GM12878 (cell line): Measurements from ENCODE around the gene SPATA32. TPM values are rescaled to one million over a fixed set of nuclear protein-coding genes. Genes with fewer than 3 reads are reported as not detected.

ENCODE experiments used
- ATAC-seq: fragments of 200-7000 bp; cut with Tn5 transposase; 3 replicates; pipeline ENCODE4 v1.9.1; 2020; ENCODE audit warnings: mild to moderate bottlenecking, moderate library complexity
- BruUV-seq: library from RNA; stranded (reverse); fragments of 400-500 nt; replicated peaks from 2 replicates; lab custom pipeline; 2021; lab: Mats Ljungman, UMichigan
- CTCF ChIA-PET: fragments of 300-600 bp; sonication (Branson Sonifier 250); formaldehyde crosslinking; extraction: SDS; loops from one replicate; lab custom pipeline; 2021; ENCODE audit warnings: inconsistent platforms; lab: Yijun Ruan, JAX
- POLR2A ChIA-PET: fragments of 350-600 bp; formaldehyde crosslinking; extraction: SDS; loops from one replicate; lab custom pipeline; 2021; ENCODE audit warnings: inconsistent platforms; lab: Charles Lee
- RAD21 ChIA-PET: fragments of 300-600 bp; sonication (Branson Sonifier 250); formaldehyde crosslinking; loops from one replicate; lab custom pipeline; 2023; ENCODE audit warnings: antibody characterized with exemption; ENCODE audit not compliant: unreplicated experiment; lab: Charles Lee
- SMC1A ChIA-PET: fragments of 300-600 bp; sonication (Branson Sonifier 250); formaldehyde crosslinking; loops from one replicate; lab custom pipeline; 2023; ENCODE audit not compliant: unreplicated experiment, uncharacterized antibody; lab: Charles Lee
- DNase-seq: peaks from one replicate; pipeline ENCODE4 v3.0.0-alpha.2; 2011; ENCODE audit warnings: low read depth, low spot score
- FAIRE-seq: peaks from 3 replicates; lab custom pipeline; 2011; peaks lifted over from hg19 to GRCh38; lab: Jason Lieb, UNC
- H2AFZ ChIP-seq: 2 replicates; pipeline ENCODE4 v1.6.0; 2011; ENCODE audit warnings: low read depth, low read length, control low read depth; ENCODE audit not compliant: control insufficient read depth
- H3K27ac ChIP-seq: 2 replicates; pipeline ENCODE4 v1.5.1; 2011; ENCODE audit warnings: control low read depth; ENCODE audit not compliant: control insufficient read depth, insufficient read depth
- H3K27me3 ChIP-seq, 2 experiments: replicated peaks in 1 of 2; 2 replicates each; pipeline versions ENCODE4 v1.6.0 to v1.6.1; 2011; ENCODE audit warnings: low read length in 1 of 2; ENCODE audit not compliant: control insufficient read depth in 2 of 2, insufficient read depth in 2 of 2
- H3K36me3 ChIP-seq, 2 experiments: 2 replicates each; pipeline ENCODE4 v1.5.1; 2011; ENCODE audit warnings: low read length in 1 of 2; ENCODE audit not compliant: control insufficient read depth in 2 of 2, insufficient read depth in 2 of 2
- H3K4me1 ChIP-seq: 2 replicates; pipeline ENCODE4 v1.6.1; 2011; ENCODE audit warnings: mild to moderate bottlenecking, low read length, moderate library complexity, mixed read lengths; ENCODE audit not compliant: control insufficient read depth, insufficient read depth
- H3K4me2 ChIP-seq: 2 replicates; pipeline ENCODE4 v1.6.0; 2011; ENCODE audit warnings: control low read depth; ENCODE audit not compliant: control insufficient read depth, insufficient read depth
- H3K4me3 ChIP-seq: fragments of 200-600 bp; sonication (generic); 2 replicates; pipeline ENCODE4 v1.5.1; 2016
- H3K79me2 ChIP-seq: 2 replicates; pipeline ENCODE4 v1.6.0; 2011; ENCODE audit warnings: low read length; ENCODE audit not compliant: control insufficient read depth, insufficient read depth
- H3K9ac ChIP-seq: 2 replicates; pipeline ENCODE4 v1.8.0; 2011; ENCODE audit warnings: low read length, control low read depth, mixed read lengths; ENCODE audit not compliant: control insufficient read depth, insufficient read depth
- H3K9me3 ChIP-seq: replicated peaks from 3 replicates; pipeline ENCODE4 v1.5.1; 2011; ENCODE audit warnings: mild to moderate bottlenecking, low read length; ENCODE audit not compliant: control insufficient read depth, insufficient read depth
- H4K20me1 ChIP-seq: 2 replicates; pipeline ENCODE4 v1.6.0; 2011; ENCODE audit not compliant: control insufficient read depth, insufficient read depth
- EGR1 ChIP-seq, 2 experiments: IDR thresholded peaks; 1 replicate in 1 of 2; 2 replicates in 1 of 2; pipeline ENCODE4 v1.6.1; 2011 to 2012; ENCODE audit warnings: low read depth in 2 of 2, low read length in 2 of 2, borderline replicate concordance in 1 of 2, mild to moderate bottlenecking in 1 of 2, moderate library complexity in 1 of 2
- FOXM1 ChIP-seq: IDR thresholded peaks from 2 replicates; pipeline ENCODE4 v1.6.1; 2012; ENCODE audit warnings: low read depth, mild to moderate bottlenecking, inconsistent platforms, low read length, moderate library complexity
- WGBS: methylation state at CpG from one replicate; pipeline ENCODE4 v1.1.6; 2016; ENCODE audit warnings: low lambda C conversion rate; ENCODE audit not compliant: insufficient replicate concordance, insufficient coverage; ENCODE audit errors: missing lambda C conversion rate; 5-methylcytosine and 5-hydroxymethylcytosine counted together
- in situ Hi-C: fragments of 300-500 bp; cut with MboI; formaldehyde crosslinking; loops from 9 replicates; pipeline ENCODE4 v1.14.3; 2018; ENCODE audit warnings: mixed read lengths
- intact Hi-C: fragments of 100-400 bp; cut with micrococcal nuclease; formaldehyde crosslinking; loops from one replicate; pipeline ENCODE4 v1.14.2; 2022; ENCODE audit not compliant: unreplicated experiment
- polyA plus RNA-seq, 11 experiments: library from polyadenylated mRNA; depleted of rRNA in 4 of 11; unstranded in 6 of 11; stranded (reverse) in 5 of 11; fragments of >200 nt; fragmentation: Nextera tagmentation in 4 of 11; fragmentation: Illumina TruSeq in 1 of 11; extraction: Ambion mirVana in 4 of 11; extraction: Trizol in 1 of 11; gene quantifications; 1 replicate in 1 of 11; 2 replicates in 10 of 11; pipeline versions ENCODE4 v1.2.1 to v1.2.3, GENCODE V29; 2011 to 2016; ENCODE audit warnings: inconsistent platforms in 2 of 11, missing spikeins in 2 of 11, low read depth in 1 of 11
- total RNA-seq, 4 experiments: library from RNA; depleted of rRNA in 3 of 4; stranded (reverse); fragments of >200 nt in 3 of 4; fragmentation: Illumina TruSeq in 1 of 4; extraction: Trizol in 1 of 4; gene quantifications; 2 replicates each; pipeline versions ENCODE4 v1.2.1 to v1.2.3, GENCODE V29; 2013 to 2021

Gene SPATA32
- total and polyA plus RNA-seq, 10 of the 15 experiments (the other 5 are each of a cell fraction or from before 2014, with no cell fraction given) = 0.03 to 0.35 (median 0.11) TPM; not detected in 3

GRCh38 chr17:45222014-45222288 lies 39.9 kb downstream of the SPATA32 start:
- no TSS peak for BruUV-seq
- H3K4me2 ChIP-seq = no peak overlapping the region; the same call in 1 of the 2 replicates
- ChIA-PET SMC1A (interaction anchor here (1.1 to 6.4 kb wide), 4 partner anchors 86 to 165 kb away, joined by 3 to 66 read pairs (median 4); partner anchors contain the start of gene ACBD4), CTCF (interaction anchor here (1.5 to 10.0 kb wide), 5 partner anchors 12 to 165 kb away, joined by 4 to 429 read pairs (median 104); partner anchors contain the start of gene ACBD4), RAD21 (interaction anchor here (0.8 to 5.8 kb wide), 7 partner anchors 10 to 191 kb away, joined by 3 to 225 read pairs (median 3); no protein-coding TSS in a partner anchor), POLR2A (interaction anchor here (1.8 to 11.4 kb wide), 3 partner anchors 9 to 91 kb away, joined by 5 to 140 read pairs (median 53); partner anchors contain the start of genes HEXIM1 and MAP3K14)
- no peak for DNase-seq
- FAIRE-seq = no peak
- ATAC-seq = no peak
- no peak overlapping the region for H2AFZ ChIP-seq
- in situ Hi-C loops (no loop called here), intact Hi-C loops (loop anchor here (5.0 kb wide), 1 partner anchor 55 kb away; no protein-coding TSS in a partner anchor)
- no peaks in the 10 kb centered on the region for H3K27me3 ChIP-seq
- 1% methylated on average over 15 of the region's 38 CpGs for WGBS
- peak overlapping the region; percentile 89 for H3K4me3 ChIP-seq
- peaks cover 40% of the 10 kb centered on the region for H3K4me1 ChIP-seq
- 0 out of 3 replicates have a peak, but pooled peaks of 1 of the 2 experiments have one; percentile 37 for TF ChIP-seq EGR1 (IDR thresholded peaks at IDR 0.05; ENCODE audit: borderline replicate concordance in 1 of 2, low read depth in 2 of 2, low read length in 2 of 2)
- TF ChIP-seq FOXM1 = no peak
- no peaks in the 10 kb centered on the region for H3K9me3 ChIP-seq
- peaks cover 57% of the 10 kb centered on the region for H3K79me2 ChIP-seq
- H3K9ac ChIP-seq = peak overlapping the region; percentile 92
- peak overlapping the region; percentile 100 for H3K27ac ChIP-seq
- H4K20me1 ChIP-seq = no peaks in the 10 kb centered on the region
- no peaks in the 10 kb centered on the region for H3K36me3 ChIP-seq
